Ovary (tissue), 9 donors: ENCODE measurements around the gene TRAK1. TPM values are rescaled to one million over a fixed set of nuclear protein-coding genes. Genes with fewer than 3 reads are reported as not detected.

Experiments
- DNase-seq, 5 donors: peaks; one replicate each; pipeline ENCODE4 v3.0.0-alpha.2; 2019 to 2020
- H3K27ac ChIP-seq, 2 donors: fragments of 200-600 bp; one replicate each; pipeline versions ENCODE4 v1.5.1 to v1.8.0; 2019 to 2022
- H3K27me3 ChIP-seq: fragments of 200-600 bp; one replicate; pipeline ENCODE4 v1.8.0; 2022
- H3K36me3 ChIP-seq: fragments of 200-600 bp; sonication (generic); one replicate; pipeline ENCODE4 v1.5.1; 2019
- H3K4me1 ChIP-seq: one replicate; pipeline ENCODE4 v1.8.1; 2013; ENCODE audit warnings: mild to moderate bottlenecking, moderate library complexity; ENCODE audit not compliant: insufficient read depth
- H3K4me3 ChIP-seq: fragments of 200-600 bp; sonication (generic); one replicate; pipeline ENCODE4 v1.5.1; 2017
- H3K9me3 ChIP-seq, 2 donors: fragments of 200-600 bp in 1 of 2; sonication (generic) in 1 of 2; one replicate each; pipeline versions ENCODE4 v1.5.1 to v1.8.1; 2013 to 2019; ENCODE audit warnings: mild to moderate bottlenecking in 1 of 2, moderate library complexity in 1 of 2
- EP300 ChIP-seq: sonication (generic); formaldehyde crosslinking; IDR thresholded peaks from one replicate; pipeline ENCODE4 v1.6.1; 2017; ENCODE audit warnings: antibody characterized with exemption
- POLR2A ChIP-seq: fragments of 450-650 bp; IDR thresholded peaks from one replicate; pipeline ENCODE4 v1.6.1; 2017; ENCODE audit warnings: antibody characterized with exemption, mild to moderate bottlenecking, moderate library complexity
- WGBS, 3 donors: extraction: QIAGEN DNeasy Blood & Tissue Kit in 1 of 3; methylation state at CpG; one replicate each; pipeline versions ENCODE4 v1.1.5 to v1.1.7; 2013 to 2017; 5-methylcytosine and 5-hydroxymethylcytosine counted together
- intact Hi-C, 4 donors: fragments of 100-400 bp; cut with DNase I; formaldehyde crosslinking; loops; one replicate each; pipeline versions ENCODE4 v1.11.0 to v1.15.1; 2022 to 2023
- polyA plus RNA-seq, 2 donors: library from polyadenylated mRNA; stranded (reverse); fragments of 200-250 nt in 1 of 2; fragments of 350-450 nt in 1 of 2; fragmentation: Illumina TruSeq in 1 of 2; extraction: RNeasy Lipid Tissue Mini Kit (QIAGEN cat#74804) in 1 of 2; gene quantifications; one replicate each; pipeline ENCODE4 v1.2.3, GENCODE V29; 2013 to 2014
- total RNA-seq, 7 donors: library from RNA; depleted of rRNA in 2 of 7; stranded (reverse); fragments of >200 nt in 2 of 7; fragmentation: NEBNext Ultra II Directional in 3 of 7; extraction: Animal tissue kit (Norgen Biotek cat#: 25700) in 3 of 7; gene quantifications; one replicate each; pipeline versions ENCODE4 v1.1.0 to v1.2.4, GENCODE V29; 2016 to 2023
- TF ChIP-seq, protein P1 (sequence below), 3 donors: fragments of 450-650 bp in 2 of 3; fragments of 200-600 bp in 1 of 3; IDR thresholded peaks; one replicate each; pipeline versions ENCODE4 v1.5.1 to v1.8.0; 2016 to 2022; ENCODE audit warnings: antibody characterized with exemption in 3 of 3, mild to moderate bottlenecking in 1 of 3
- donor health status: DM: no; HTN: no; CAD: no; lungs with moderate emphysema.
- donor health status: DM: no; HTN: no; CAD: no.
- donor health status: Bipolar disorder and iron deficiency.
- donor health status: DM: yes; HTN: yes; CAD: no.
- donor health status: DM: no; HTN: no; CAD: no.
- donor health status: DM: yes; HTN: yes; CAD: no.

Gene TRAK1
- total and polyA plus RNA-seq, 9 donors = 7.1 to 17.7 (median 14.9) TPM

DNA sequence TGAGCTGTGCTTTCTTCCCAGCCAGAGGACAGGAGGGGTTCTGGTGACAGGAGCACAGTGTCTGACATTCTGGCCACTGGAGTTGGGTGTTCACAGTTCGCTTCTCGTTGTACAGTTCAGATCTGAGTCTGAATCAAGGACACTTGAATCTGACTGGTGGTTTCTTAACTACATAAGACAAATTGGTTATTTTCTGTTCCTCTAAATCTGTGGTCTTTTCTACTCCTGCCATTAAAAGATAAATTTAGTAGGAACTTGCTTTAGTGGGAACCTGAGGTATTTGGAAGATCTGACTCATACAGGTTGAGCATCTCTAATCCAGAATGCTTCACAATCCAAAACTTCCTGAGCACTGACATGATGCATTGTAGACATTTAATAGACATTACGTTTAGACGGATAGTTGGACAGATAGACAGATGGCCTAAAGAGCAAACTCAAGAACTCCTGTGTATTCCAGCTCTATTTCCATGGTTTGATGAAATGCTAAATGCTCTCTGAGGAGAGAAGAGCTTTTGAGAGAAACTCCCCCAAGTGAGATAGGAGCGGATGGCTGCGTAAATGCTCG lies 103.9 kb downstream of the TRAK1 start:
- TF ChIP-seq EP300 (no peak), POLR2A (no peak)
- TF ChIP-seq, protein P1, sequence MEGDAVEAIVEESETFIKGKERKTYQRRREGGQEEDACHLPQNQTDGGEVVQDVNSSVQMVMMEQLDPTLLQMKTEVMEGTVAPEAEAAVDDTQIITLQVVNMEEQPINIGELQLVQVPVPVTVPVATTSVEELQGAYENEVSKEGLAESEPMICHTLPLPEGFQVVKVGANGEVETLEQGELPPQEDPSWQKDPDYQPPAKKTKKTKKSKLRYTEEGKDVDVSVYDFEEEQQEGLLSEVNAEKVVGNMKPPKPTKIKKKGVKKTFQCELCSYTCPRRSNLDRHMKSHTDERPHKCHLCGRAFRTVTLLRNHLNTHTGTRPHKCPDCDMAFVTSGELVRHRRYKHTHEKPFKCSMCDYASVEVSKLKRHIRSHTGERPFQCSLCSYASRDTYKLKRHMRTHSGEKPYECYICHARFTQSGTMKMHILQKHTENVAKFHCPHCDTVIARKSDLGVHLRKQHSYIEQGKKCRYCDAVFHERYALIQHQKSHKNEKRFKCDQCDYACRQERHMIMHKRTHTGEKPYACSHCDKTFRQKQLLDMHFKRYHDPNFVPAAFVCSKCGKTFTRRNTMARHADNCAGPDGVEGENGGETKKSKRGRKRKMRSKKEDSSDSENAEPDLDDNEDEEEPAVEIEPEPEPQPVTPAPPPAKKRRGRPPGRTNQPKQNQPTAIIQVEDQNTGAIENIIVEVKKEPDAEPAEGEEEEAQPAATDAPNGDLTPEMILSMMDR (IDR thresholded peaks at IDR 0.05) = no peak
- Histone ChIP-seq H3K4me1 (no peaks in the 10 kb centered on the region), H3K27me3 (no peaks in the 10 kb centered on the region), H3K4me3 (no peak overlapping the region), H3K9me3 (no peaks in the 10 kb centered on the region), H3K36me3 (no peaks in the 10 kb centered on the region), H3K27ac (no peak overlapping the region)
- no peak for DNase-seq
- intact Hi-C loops = loop anchor here in 2 of 4 donors (10.0 kb wide), 2 partner anchors 80 to 300 kb away; no protein-coding TSS in a partner anchor
- WGBS, 3 donors = 90 to 94% (median 91%) methylated on average over 7 of the region's 7 CpGs

DNA sequence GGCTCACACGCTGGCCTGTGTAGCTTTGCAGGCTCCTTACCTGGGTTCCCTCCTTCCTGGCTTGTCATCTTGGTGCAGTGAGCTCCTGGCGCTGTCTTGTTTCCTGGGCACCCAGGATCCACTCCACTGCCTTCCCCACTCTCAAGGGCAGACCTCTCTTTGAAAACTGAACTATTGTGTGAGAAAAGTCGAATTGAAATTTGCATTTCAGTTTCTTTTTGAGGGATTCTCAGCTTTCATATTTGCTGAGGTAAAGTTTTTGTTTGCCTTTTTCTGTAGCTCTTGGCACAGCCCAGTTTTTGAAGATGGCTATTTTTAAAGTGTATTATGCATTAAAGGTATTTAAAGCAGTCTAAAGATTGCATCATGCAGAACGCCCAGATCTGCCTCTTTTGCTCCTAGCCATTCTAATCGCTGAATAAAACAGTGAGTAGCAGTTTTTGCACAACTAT lies 104.7 kb downstream of the TRAK1 start:
- Histone ChIP-seq H3K9me3 (no peaks in the 10 kb centered on the region), H3K4me3 (no peak overlapping the region), H3K4me1 (no peaks in the 10 kb centered on the region), H3K27ac (no peak overlapping the region), H3K36me3 (no peaks in the 10 kb centered on the region), H3K27me3 (no peaks in the 10 kb centered on the region)
- TF ChIP-seq EP300 (no peak), POLR2A (no peak)
- TF ChIP-seq, protein P1 (IDR thresholded peaks at IDR 0.05) = no peak
- DNase-seq = no peak
- WGBS, 3 donors = 77 to 81% (median 77%) methylated on average over 5 of the region's 5 CpGs
- intact Hi-C loops = loop anchor here in 2 of 4 donors (10.0 kb wide), 2 partner anchors 81 to 301 kb away; no protein-coding TSS in a partner anchor

DNA sequence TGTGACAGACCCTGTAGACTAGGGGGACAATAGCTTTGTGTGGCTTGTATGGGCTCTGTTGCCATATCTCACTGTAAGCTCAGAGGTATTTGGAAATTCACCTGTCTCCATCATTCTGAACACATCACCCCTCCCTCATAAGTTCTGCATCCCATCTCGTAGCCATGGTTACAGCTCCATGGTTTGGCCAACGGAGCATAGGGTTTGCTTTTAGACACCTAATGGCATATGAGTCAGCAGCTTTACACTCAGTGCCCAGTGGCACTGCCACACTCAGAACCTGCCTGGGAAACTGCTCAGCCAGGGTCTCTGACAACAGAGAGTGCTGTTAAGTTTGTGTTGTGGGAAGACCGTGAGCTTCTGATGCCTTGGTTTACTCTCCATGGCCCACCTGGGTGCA lies 107.6 kb downstream of the TRAK1 start:
- 90 to 94% (median 94%) methylated on average over 3 of the region's 3 CpGs for WGBS, 3 donors
- TF ChIP-seq EP300 (no peak), POLR2A (no peak)
- TF ChIP-seq, protein P1 (IDR thresholded peaks at IDR 0.05) = no peak
- Histone ChIP-seq H3K27me3 (no peaks in the 10 kb centered on the region), H3K36me3 (no peaks in the 10 kb centered on the region), H3K4me3 (no peak overlapping the region), H3K9me3 (no peaks in the 10 kb centered on the region), H3K27ac (no peak overlapping the region), H3K4me1 (no peaks in the 10 kb centered on the region)
- DNase-seq = no peak
- intact Hi-C loops = loop anchor here in 2 of 4 donors (10.0 kb wide), 2 partner anchors 84 to 304 kb away; no protein-coding TSS in a partner anchor

DNA sequence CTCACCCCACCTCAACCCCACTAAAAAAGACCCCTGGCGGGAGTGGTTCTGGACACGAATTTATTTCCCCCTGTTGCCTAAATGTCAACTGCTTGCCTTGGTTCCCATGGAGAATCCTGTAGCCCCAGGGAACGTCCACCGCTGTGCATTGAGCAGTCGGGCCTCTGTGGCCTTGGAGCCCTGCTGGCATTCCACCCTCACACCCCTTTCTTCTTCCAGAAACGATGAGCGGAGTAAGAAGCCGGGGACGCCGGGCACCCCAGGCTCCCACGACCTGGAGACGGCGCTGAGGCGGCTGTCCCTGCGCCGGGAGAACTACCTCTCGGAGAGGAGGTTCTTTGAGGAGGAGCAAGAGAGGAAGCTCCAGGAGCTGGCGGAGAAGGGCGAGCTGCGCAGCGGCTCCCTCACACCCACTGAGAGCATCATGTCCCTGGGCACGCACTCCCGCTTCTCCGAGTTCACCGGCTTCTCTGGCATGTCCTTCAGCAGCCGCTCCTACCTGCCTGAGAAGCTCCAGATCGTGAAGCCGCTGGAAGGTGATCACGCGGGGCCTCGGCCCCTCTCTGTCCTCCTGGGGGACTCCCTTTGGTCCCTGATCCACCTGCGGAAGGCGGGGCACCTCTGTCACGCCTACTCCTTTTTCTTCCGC lies 111.2 kb downstream of the TRAK1 start:
- no peak for TF ChIP-seq POLR2A
- no peak for TF ChIP-seq EP300
- TF ChIP-seq, protein P1 (IDR thresholded peaks at IDR 0.05) = no peak
- intact Hi-C loops = loop anchor here in 1 of 4 donors (10.0 kb wide), 1 partner anchor 298 kb away; no protein-coding TSS in a partner anchor

More for the DNA sequence above, 111.2 kb downstream of the TRAK1 start:
- 91 to 92% (median 91%) methylated on average over 35 of the region's 35 CpGs for WGBS, 3 donors
- Histone ChIP-seq H3K4me1 (no peaks in the 10 kb centered on the region), H3K27ac (no peak overlapping the region), H3K9me3 (no peaks in the 10 kb centered on the region), H3K4me3 (no peak overlapping the region), H3K36me3 (no peaks in the 10 kb centered on the region), H3K27me3 (no peaks in the 10 kb centered on the region)
- DNase-seq = no peak
